ENCODE data around the gene SHC3. TPM values are rescaled to one million over a fixed set of nuclear protein-coding genes. Genes with fewer than 3 reads are reported as not detected.

The SHC3 gene
- total and polyA plus RNA-seq, 9 of the 15 experiments (the other 6 are each of a cell fraction or from before 2014, with no cell fraction given) = not detected

- TF ChIP-seq FOXO4 (CRISPR knock-in tag; IDR thresholded peaks at IDR 0.05) (no peak), HDGF (IDR thresholded peaks at IDR 0.05) (no peak), KAT8 (IDR thresholded peaks at IDR 0.05; ENCODE audit: low read depth) (no peak)
Observed at GRCh38 chr9:89000973-89001916, 177.4 kb downstream of the SHC3 start (continued).

- Histone ChIP-seq H3K4me3 (no peak overlapping the region), H4K20me1 (replicated peaks; ENCODE audit: control insufficient read depth, insufficient read depth, low read length) (no peaks in the 10 kb centered on the region), H3K9ac (ENCODE audit: insufficient read depth in 1 of 2, low read depth in 2 of 2, low read length in 2 of 2) (no peak overlapping the region), H3K4me1 (replicated peaks in 1 of 2; ENCODE audit: control insufficient read depth in 2 of 2, insufficient read depth in 2 of 2, low read length in 2 of 2) (peaks cover 3 to 9% of the 10 kb centered on the region in 2 experiments; a peak in 3 of 5 replicates), H3K9me3 (replicated peaks; ENCODE audit: control insufficient read depth, insufficient read depth, low read depth, low read length) (no peaks in the 10 kb centered on the region), H3K36me3 (ENCODE audit: control insufficient read depth, insufficient read depth, low read length) (no peaks in the 10 kb centered on the region), H3K4me2 (ENCODE audit: insufficient read depth, low read length) (no peak overlapping the region), H2AFZ (ENCODE audit: low read depth, low read length) (no peak overlapping the region), H3K27ac (ENCODE audit: extremely low read depth, low read depth, low read length) (no peak overlapping the region), H3K27me3 (ENCODE audit: control insufficient read depth in 2 of 2, insufficient read depth in 2 of 2, low read length in 2 of 2) (peaks cover 0 to 19% of the 10 kb centered on the region in 2 experiments; a peak in 2 of 5 replicates), H3K79me2 (ENCODE audit: control insufficient read depth, insufficient read depth, low read length) (no peaks in the 10 kb centered on the region), H3K9me1 (ENCODE audit: control insufficient read depth, insufficient read depth, low read length) (no peaks in the 10 kb centered on the region)
- POLR2A ChIA-PET = interaction anchor here (0.7 kb wide), 1 partner anchor 566 kb away, joined by 3 read pairs; no protein-coding TSS in a partner anchor
- no peak for DNase-seq (ENCODE audit: extremely low read depth in 1 of 4, low spot score in 3 of 4)
- BruUV-seq (replicated peaks) = no TSS peak
- no peak for ATAC-seq
- WGBS (ENCODE audit: insufficient coverage, low coverage, missing lambda C conversion rate) = 64% methylated on average over 6 of the region's 9 CpGs
- in situ Hi-C loops (cut with MboI) = loop anchor here (5.0 to 25.0 kb wide), 2 partner anchors 408 to 1038 kb away; partner anchors contain the start of gene CDK20
- TF ChIP-seq ZNF408 (CRISPR knock-in tag; IDR thresholded peaks at IDR 0.05; ENCODE audit: low read depth) (no peak), RERE (CRISPR knock-in tag; IDR thresholded peaks at IDR 0.05; ENCODE audit: borderline replicate concordance) (no peak)
- intact Hi-C loops (cut with micrococcal nuclease) = loop anchor here (1.0 kb wide), 1 partner anchor 407 kb away; no protein-coding TSS in a partner anchor
- no peak for FAIRE-seq
- CTCF ChIA-PET (ENCODE audit: low intra/inter-chr PET ratio) = interaction anchor here (1.2 to 2.1 kb wide), 2 partner anchors 407 to 826 kb away, joined by 4 to 13 read pairs; no protein-coding TSS in a partner anchor
Observed at GRCh38 chr9:89000371-89000781, 178.2 kb downstream of the SHC3 start.
